OCI-M2 (cell line): ENCODE results near the gene ST7.

Experiments
- DNase-seq: peaks from one replicate; lab custom pipeline; 2025; ENCODE audit not compliant: unreplicated experiment; lab: John Stamatoyannopoulos, UW

Gene ST7

DNA sequence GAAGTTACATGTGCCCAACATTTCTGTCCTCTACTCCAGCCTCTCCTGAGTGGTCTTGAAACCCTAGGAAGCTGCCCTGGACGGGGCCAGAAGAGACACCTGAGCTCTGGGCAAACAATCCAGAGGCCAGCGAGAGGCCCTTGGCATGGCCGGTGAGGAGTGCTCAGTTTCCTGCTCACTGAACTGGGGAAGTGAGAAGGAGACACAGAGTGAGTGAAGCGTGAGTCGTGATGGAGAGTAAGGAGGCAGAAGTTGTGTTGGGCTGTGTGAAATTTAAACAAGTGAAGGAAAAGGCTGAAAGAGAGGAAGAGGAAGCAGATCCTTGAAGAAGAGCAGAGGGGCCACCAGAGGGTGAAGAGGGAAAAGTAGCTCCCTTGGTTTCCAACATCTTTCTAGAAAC, 296.4 kb downstream of the ST7 start:
- no peak for DNase-seq

DNA sequence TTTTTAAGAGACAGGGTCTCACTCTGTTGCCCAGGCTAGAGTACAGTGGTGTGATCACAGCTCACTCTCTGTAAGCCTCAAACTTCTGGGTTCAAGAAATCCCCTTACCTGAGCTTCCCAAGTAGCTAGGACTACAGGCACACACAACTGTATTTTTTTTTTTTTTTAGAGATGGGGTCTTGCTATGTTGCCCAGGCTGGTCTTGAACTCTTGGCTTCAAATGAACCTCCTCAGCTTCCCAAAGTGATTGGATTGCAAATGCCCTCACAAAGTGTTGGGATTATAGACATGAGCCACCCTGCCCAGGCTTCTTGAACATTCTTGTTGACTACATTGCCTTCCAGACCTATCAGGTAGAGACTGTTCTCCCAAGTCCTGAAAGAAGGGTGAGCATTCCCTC, 296.9 kb downstream of the ST7 start:
- DNase-seq, result no peak

DNA sequence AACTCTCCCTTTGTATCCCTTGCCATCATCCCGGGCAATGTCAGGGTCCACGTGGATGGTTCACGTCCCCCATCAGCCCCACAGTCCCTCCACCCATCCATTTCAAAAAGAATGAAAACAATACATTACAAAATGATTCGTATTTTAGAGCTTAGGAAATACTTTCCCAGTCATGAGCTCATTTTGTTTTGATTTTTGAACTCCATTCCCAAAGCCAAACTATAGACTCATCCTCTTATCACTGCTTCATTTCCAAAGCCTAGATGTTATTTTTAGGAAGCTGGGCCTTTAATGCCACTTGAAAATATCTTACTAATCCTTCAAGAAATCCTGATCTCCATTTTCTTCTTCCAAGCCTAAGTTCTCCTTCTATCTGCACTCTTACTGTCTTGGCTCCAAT, 297.5 kb downstream of the ST7 start:
- no peak for DNase-seq

DNA sequence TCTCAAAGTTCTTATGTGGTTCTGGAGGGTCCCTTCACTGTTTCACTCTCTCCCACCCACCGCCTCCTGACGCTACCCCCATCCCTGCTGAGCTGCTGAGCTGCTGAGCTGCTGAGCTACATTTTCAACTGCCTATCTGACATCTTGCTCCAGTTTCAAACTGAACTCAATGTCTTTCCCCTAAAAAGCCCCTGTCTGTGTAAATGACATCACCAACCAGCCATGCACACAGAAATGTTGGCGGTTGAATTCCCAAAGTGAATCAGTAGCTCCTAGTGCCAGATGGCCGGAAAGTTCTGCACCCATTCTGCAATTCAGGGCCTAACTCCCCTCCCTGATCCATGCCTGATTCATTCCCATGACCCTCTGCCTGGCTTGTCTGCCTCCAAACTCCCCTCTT, 298.4 kb downstream of the ST7 start:
- no peak for DNase-seq

DNA sequence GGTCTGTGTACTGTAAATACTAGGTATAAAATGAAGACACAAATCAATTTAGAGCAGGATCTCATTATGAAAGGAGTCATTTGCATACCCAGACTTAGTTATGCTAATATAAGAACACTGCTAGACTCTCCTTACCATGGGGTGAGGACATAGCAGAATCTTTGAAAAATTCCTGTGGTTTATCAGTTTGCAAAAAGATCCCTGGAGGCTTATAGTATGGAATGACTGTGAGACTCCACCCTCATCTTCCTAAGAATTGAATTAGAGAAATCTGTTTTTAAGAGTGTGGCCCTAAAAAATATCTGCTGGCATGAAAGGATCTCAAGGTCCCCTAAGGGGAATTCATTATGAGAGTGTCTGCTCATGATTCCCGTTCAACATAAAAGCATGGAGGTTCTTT, 306.3 kb downstream of the ST7 start:
- DNase-seq, result no peak

DNA sequence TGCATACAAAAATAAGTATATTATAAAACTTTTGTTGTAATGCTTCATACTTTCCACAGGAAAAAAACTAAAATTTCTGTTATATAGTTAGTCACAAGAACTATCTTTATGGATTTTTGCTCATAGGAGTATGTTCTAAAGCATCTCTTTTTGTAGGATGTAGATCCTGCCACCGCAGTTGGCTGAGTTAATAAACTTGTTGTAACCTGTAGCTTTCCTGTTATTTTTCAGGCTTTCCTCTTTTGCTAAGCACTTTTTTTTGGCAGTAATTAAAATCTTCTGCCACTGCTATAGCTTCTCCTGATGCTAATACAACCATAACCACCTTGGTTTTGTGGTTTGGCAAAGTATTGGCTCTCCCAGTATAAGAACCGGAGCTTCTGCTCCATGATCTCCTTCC, 309.2 kb downstream of the ST7 start:
- no peak for DNase-seq

DNA sequence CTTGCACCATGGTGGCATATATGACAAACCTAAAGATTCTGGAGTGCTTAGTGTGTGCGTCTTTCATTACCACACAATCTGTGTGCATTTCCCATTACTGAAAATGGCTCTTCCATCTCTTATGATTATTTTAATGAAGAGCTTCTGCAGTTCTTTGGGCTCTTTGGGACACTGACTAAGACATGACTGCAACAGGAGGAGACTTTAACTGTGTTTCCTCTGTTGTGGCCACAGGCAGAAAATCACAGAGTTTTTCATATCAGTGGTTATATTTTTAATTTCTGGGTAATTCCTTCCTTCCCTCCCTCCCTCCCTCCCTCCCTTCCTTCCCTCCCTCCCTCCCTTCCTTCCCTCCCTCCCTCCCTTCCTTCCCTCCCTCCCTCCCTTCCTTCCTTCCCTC, 311.4 kb downstream of the ST7 start:
- no peak for DNase-seq

DNA sequence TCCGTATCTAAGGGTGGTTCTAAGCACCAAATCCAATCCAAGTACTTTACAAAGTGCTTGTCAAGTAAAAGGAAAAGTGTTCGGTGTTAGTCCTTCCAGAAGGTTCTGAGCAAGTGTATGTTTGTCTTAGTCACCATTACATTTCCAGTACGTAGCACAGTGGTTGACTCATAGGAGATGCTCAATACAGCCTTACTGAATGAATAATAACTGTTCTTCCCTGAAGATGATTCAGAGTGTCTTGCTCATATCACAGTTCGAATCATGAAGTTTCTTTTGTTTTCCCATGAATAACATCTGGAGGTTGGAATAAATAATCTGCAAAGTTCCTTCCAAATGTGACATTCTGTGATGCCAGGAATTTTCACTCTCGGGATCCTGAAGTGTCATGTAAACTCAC, 316.1 kb downstream of the ST7 start:
- DNase-seq, result no peak

DNA sequence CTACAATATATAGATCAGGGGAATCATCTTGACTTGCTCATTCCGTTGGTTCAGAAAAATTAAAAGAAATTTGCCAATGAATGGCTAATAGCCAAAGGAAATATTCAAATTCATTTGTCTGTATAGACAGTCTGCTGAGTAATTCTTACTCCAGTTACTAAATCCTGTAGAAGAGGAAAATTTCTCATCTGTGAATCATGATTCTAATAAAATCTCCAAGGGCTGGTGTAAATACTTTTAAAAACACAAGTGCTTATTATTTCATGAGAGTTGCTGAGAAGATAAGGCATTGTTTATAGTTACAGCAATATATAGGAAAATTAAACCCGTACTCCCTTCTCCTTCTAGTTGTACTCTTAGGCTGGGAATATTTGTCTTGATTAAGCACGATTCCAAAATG, 316.6 kb downstream of the ST7 start:
- DNase-seq, result no peak

DNA sequence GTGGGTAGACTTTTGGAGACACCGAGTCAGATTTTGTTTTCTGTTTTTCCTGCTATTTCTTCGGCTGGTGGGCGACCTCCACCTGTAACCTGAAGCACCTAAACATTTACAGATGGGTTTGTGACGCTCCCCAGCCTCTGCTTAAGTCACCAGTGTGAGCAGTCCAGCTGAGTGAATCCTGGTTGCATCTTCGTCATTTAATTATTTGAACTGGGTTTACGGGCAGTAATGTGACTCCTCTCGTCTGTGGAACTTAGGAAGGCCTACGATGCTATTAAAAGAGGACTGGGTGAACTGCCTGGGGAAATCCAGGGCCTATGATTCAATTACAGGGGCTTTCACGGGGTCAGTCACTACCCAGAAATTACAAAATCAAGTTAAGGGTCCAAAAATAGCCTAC, 317.1 kb downstream of the ST7 start:
- DNase-seq, result no peak

DNA sequence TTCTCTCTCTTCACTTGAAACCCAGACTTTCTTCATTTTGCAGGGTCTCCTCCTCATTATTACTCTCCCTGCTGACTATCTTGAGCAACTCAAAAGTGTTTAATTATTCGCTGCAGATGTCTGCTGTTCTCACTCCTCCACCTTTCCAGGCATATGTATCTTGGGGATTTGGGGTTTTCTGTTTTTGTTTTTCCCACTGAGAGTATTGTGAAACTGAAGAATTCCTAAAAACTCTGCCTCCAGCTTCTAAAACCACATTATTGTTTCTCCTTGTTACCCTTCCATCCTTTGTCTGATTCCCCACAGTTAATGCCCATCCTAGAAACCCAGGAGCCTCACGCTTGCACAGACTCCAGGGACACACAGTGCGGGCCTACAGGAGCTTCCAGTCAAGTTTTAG, 318.3 kb downstream of the ST7 start:
- no peak for DNase-seq

DNA sequence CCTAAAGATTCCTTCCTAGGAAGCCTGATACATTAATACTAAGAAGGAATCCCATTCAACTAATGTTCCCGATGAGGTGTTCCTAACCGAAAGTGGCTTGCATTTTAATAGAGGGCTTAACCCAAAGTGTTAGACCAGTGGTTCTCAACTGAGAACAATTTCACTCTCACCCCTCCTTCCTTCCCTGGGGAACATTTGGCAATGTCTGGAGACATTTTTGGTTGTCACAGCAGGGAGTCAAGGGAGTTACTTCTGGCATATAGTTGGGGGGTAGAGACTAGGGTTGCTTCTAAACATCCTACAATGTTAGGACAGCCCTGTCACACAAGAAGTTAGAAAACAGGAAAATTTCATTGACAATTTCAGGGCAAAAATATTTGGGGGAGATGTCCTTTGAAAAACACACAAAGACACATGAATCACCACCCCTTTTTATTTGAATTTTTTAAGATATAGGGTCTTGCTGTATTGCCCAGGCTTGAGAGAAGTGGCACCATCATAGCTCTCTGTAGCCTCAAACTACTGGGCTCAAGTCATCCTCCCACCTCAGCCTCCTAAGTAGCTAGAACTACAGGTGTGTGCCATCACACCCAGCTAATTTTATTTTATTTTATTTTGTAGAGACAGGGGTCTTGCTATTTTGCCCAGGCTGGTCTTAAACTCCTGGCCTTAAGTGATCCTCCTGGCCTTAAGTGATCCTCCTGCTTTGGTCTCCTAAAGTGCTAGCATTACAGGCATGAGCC, 318.9 kb downstream of the ST7 start:
- DNase-seq, result no peak

DNA sequence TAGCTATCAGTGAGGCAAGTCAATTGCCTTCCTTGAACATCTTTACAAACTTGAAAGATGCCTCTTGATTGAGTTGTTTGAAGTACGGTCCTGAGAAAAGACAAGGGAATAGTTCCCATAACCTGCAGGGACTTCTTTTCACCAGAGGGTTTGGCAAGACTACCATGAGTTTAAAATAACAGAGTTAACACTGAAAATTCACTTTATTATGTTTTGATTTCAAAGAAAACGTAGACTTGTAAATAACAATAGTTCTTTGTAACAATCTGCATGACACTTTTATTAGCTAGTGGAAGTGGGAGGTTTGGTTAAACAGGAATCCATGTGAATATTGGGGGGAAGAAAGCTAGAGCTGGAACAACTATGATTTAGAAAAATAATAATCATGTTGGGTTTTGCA, 320.0 kb downstream of the ST7 start:
- DNase-seq, result no peak

DNA sequence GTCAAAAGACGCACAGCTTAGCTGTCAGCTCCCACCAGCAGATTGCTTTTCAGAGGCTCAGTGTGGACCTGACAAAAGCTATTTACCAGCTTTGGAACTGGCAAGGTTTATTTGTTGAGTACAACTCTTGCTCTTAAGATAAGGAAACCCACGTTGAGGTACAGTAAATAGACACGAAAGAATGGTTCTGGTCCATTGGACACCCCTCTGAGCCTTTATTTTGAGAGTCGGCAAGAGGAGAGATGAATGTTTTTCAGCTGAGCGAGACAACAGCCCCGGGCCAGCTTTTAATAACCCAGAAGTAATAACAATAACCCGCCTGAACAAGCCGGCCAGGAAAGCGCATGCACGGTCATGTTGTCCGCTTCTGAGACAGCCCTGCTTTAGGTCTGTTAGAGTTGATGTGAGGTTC, 320.5 kb downstream of the ST7 start:
- DNase-seq, result no peak

DNA sequence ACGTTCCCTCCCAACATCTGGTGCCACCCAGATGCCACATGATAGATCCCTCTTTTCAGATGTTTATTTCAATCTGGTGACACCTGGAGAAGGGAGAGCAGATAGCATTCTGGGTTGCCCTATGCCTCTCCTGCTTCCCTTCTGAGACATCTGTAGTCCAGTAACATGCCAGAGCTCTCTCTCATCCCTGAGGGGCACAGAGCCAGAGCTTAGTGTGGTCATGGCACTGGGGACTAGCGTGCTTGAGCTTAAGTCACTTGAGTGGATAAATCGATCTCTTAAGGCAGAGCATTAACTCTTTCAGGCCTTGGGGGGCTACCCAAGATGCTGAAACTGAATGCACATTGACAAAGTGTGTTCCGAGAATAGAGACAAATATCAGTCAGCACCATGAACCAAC, 321.6 kb downstream of the ST7 start:
- DNase-seq, result no peak

DNA sequence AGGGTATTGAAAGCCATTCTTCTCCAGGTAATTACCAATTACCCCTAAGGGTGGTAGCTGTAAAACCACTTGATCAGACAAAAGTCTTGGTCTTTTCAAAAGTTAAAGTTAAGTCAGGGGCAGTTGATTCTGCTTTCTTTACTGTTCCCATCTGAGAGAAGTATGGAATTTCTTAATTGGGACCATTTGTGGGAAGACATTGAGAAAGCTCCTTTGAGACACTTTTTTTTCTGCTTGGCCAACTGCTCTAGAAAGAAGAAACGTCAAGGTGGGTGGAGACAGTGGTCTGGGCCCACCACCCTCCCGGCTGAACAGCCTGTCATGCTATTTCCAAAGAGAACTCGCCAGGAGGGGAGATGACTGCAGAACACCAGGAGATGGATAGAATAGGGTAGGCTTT, 324.3 kb downstream of the ST7 start:
- no peak for DNase-seq

DNA sequence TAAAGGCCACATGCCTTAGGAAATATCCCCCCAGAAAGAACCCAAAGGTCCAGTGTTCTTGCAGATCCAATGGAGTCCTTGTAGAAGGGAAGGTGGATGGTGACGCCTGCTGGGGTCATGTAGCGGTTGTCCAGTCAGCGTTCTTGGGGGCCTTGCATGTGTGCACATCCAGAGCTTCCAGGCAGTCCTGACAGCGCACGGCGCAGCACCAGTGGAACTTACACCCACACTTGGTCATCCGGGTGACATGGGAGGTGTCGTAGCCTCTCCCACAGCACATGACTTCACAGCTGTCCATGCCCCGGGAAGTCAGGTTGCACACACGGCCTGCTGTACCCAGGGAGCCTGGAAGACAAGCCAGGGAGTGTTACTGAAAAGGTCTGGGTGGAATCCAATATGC, 324.7 kb downstream of the ST7 start:
- DNase-seq, result no peak

DNA sequence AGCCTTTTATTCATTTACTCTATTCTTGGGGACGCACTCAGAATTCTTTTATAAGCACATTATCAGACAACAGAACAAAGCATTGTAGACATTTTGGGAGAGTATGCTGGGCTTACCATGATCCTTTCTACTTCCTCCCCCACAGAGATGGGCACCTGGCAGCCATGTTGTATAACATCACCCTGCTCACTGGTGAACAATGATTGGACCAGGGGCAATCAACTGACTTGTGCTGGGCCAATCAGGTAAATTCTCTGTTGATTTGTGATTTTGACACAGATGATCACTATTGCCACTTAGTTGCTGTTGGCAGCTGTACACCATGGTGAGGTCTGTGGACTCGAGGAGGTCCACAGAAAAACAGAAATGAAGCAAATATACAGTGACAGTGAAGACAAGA, 325.9 kb downstream of the ST7 start:
- no peak for DNase-seq
